Measurements from ENCODE around the gene ALDH1A3. TPM values are rescaled to one million over a fixed set of nuclear protein-coding genes. Genes with fewer than 3 reads are reported as not detected.

Gene ALDH1A3
- total RNA-seq, 1 donor from 2014 or later = 79.9 TPM

GRCh38 chr15:100924436-100924835 is 44.8 kb downstream of the ALDH1A3 start:
- no peak overlapping the region for H3K4me3 ChIP-seq (ENCODE audit: low read depth, low read length)
- no peak for TF ChIP-seq CTCF (conservative IDR thresholded peaks at IDR 0.05; ENCODE audit: low read depth, low read length)
- DNase-seq (ENCODE audit: low read depth) = no peak

GRCh38 chr15:100925480-100925879 is 45.8 kb downstream of the ALDH1A3 start:
- no peak for DNase-seq (ENCODE audit: low read depth)
- H3K4me3 ChIP-seq (ENCODE audit: low read depth, low read length) = no peak overlapping the region
- TF ChIP-seq CTCF (conservative IDR thresholded peaks at IDR 0.05; ENCODE audit: low read depth, low read length) = no peak

GRCh38 chr15:100926258-100926657 is 46.6 kb downstream of the ALDH1A3 start:
- DNase-seq (ENCODE audit: low read depth) = no peak
- TF ChIP-seq CTCF (conservative IDR thresholded peaks at IDR 0.05; ENCODE audit: low read depth, low read length) = no peak
- H3K4me3 ChIP-seq (ENCODE audit: low read depth, low read length) = no peak overlapping the region

GRCh38 chr15:100926971-100927756 is 47.5 kb downstream of the ALDH1A3 start:
- no peak for TF ChIP-seq CTCF (conservative IDR thresholded peaks at IDR 0.05; ENCODE audit: low read depth, low read length)
- no peak overlapping the region for H3K4me3 ChIP-seq (ENCODE audit: low read depth, low read length)
- no peak for DNase-seq (ENCODE audit: low read depth)

- no peak for DNase-seq (ENCODE audit: low read depth)
- no peak overlapping the region for H3K4me3 ChIP-seq (ENCODE audit: low read depth, low read length)
- no peak for TF ChIP-seq CTCF (conservative IDR thresholded peaks at IDR 0.05; ENCODE audit: low read depth, low read length)
Observed at GRCh38 chr15:100928632-100929280, 49.1 kb downstream of the ALDH1A3 start.

- no peak for DNase-seq (ENCODE audit: low read depth)
- no peak overlapping the region for H3K4me3 ChIP-seq (ENCODE audit: low read depth, low read length)
- TF ChIP-seq CTCF (conservative IDR thresholded peaks at IDR 0.05; ENCODE audit: low read depth, low read length) = no peak
Observed at GRCh38 chr15:100929641-100930042, 50.0 kb downstream of the ALDH1A3 start.
